Choroid plexus epithelial cell (primary cell): ENCODE data around the gene NOXA1.

Source experiments
- DNase-seq: peaks from one replicate; pipeline ENCODE4 v3.0.0-alpha.2; 2010; ENCODE audit warnings: low read depth
- H3K4me3 ChIP-seq: 2 replicates; pipeline ENCODE4 v1.5.1; 2011; ENCODE audit warnings: low read depth, mild to moderate bottlenecking, control low read depth, low read length, moderate library complexity
- CTCF ChIP-seq: conservative IDR thresholded peaks from 2 replicates; pipeline ENCODE4 v1.5.1; 2011; ENCODE audit warnings: low read depth, mild to moderate bottlenecking, control low read depth, inconsistent platforms, low read length, moderate library complexity

Gene NOXA1

GRCh38 chr9:137426018-137426681 is 3.0 kb downstream of the NOXA1 start:
- TF ChIP-seq CTCF, result no peak
- no peak overlapping the region for H3K4me3 ChIP-seq
- no peak for DNase-seq

GRCh38 chr9:137427454-137428310 is 4.5 kb downstream of the NOXA1 start:
- TF ChIP-seq CTCF, result no peak
- no peak for DNase-seq
- no peak overlapping the region for H3K4me3 ChIP-seq

GRCh38 chr9:137428311-137428630 is 5.1 kb downstream of the NOXA1 start:
- TF ChIP-seq CTCF, result no peak
- H3K4me3 ChIP-seq, result no peak overlapping the region
- no peak for DNase-seq

GRCh38 chr9:137428841-137429545 is 5.8 kb downstream of the NOXA1 start:
- no peak overlapping the region for H3K4me3 ChIP-seq
- DNase-seq, result no peak

GRCh38 chr9:137429546-137429890 is 6.3 kb downstream of the NOXA1 start:
- TF ChIP-seq CTCF, result no peak
- DNase-seq, result no peak
- no peak overlapping the region for H3K4me3 ChIP-seq

More at GRCh38 chr9:137428841-137429545, 5.8 kb downstream of the NOXA1 start:
- no peak for TF ChIP-seq CTCF

GRCh38 chr9:137429974-137430722 is 7.0 kb downstream of the NOXA1 start:
- H3K4me3 ChIP-seq, result no peak overlapping the region
- DNase-seq, result no peak
- TF ChIP-seq CTCF, result no peak
